Measurements from ENCODE around the gene BTRC.
"Not testable (repeated sequence)": the region's sequence is repeated elsewhere in the genome, so short reads cannot be mapped to it uniquely, and the experiment has no call there.

BTRC gene

DNA sequence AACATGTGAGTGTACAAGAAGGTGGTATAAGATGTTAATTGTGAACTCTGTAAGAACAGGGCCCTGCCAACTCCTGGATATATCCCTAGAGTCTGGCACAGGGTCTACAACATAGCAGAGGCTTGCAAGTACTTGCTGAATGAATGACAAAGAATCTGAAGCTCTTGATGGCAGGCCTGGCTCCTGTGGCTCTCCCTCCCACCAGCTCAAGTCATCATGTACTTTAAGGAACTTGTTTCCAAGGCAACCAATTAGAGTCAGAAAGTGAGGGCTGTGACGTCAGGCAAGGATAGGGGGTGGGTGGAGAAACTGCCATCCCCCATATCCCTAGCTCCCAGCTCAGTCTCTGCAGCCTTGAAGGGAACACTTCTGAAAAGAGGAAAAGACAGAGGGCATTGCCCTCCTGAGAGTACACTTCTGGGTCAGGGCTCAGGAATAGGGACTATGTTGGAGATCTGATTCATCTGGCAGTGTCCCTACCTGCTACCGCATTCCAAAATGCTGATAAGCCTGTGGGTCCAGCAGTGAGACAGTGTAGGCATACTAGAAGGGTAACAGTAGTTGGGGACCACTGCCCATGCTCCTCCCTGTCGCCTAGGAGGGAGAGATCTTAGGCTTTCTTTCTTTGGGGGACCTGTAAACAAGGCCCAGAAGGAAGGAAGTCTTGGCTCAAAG lies 34.6 kb upstream of the BTRC start:
- no peak overlapping the region for H3K4me3 ChIP-seq (ENCODE audit: low read depth, low read length)
- DNase-seq (ENCODE audit: low read depth) = peak; percentile 14
- TF ChIP-seq, protein P1, sequence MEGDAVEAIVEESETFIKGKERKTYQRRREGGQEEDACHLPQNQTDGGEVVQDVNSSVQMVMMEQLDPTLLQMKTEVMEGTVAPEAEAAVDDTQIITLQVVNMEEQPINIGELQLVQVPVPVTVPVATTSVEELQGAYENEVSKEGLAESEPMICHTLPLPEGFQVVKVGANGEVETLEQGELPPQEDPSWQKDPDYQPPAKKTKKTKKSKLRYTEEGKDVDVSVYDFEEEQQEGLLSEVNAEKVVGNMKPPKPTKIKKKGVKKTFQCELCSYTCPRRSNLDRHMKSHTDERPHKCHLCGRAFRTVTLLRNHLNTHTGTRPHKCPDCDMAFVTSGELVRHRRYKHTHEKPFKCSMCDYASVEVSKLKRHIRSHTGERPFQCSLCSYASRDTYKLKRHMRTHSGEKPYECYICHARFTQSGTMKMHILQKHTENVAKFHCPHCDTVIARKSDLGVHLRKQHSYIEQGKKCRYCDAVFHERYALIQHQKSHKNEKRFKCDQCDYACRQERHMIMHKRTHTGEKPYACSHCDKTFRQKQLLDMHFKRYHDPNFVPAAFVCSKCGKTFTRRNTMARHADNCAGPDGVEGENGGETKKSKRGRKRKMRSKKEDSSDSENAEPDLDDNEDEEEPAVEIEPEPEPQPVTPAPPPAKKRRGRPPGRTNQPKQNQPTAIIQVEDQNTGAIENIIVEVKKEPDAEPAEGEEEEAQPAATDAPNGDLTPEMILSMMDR (conservative IDR thresholded peaks at IDR 0.05; ENCODE audit: low read depth, low read length) = no peak

GRCh38 chr10:101321073-101321472 lies 32.9 kb upstream of the BTRC start:
- no peak for DNase-seq (ENCODE audit: low read depth)
- no peak overlapping the region for H3K4me3 ChIP-seq (ENCODE audit: low read depth, low read length)
- TF ChIP-seq, protein P1 (conservative IDR thresholded peaks at IDR 0.05; ENCODE audit: low read depth, low read length) = no peak

DNA sequence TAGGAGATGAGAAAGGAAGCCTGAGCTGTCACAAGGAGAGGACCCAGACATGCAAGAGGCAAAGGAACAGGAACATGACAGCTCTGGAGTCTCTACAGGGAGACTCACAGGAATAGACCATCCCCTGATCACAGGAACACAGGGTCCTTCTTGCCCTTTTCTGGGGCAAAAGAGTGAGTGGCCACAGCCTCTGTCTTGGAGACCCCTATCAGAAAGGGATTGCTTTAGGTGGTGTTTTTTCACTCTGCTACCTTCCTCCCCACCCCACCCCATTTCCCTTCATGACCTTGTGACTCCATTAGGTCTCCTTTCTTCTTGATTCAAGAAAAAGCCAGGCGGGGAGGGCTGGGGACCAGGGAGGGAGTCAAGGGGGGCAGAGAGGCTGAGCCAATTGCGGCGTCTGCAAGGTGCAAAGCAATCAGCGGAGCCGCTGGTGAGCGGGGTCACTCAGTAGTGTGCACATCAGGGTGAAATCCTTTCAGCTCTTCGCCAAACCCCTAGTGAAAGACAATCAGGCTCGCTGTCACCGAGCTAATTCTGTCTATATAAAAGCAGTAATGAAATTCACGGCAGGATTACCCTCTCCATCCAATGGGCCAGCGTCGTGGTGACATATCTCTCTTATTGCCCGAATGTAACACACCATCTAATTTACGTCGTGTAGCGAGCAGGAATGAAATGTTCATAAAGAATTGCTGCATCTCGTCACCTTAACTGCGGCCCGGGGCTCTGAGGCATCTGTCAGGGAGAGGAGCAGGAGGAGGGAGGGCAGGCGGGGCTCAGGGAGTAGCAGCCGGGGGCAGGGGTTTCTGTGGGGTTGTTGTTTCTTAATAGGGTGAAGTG lies 31.5 kb upstream of the BTRC start:
- no peak overlapping the region for H3K4me3 ChIP-seq (ENCODE audit: low read depth, low read length)
- DNase-seq (ENCODE audit: low read depth) = no peak
- TF ChIP-seq, protein P1 (conservative IDR thresholded peaks at IDR 0.05; ENCODE audit: low read depth, low read length) = no peak

- DNase-seq (ENCODE audit: low read depth) = no peak
- TF ChIP-seq, protein P1 (conservative IDR thresholded peaks at IDR 0.05; ENCODE audit: low read depth, low read length) = no peak
- no peak overlapping the region for H3K4me3 ChIP-seq (ENCODE audit: low read depth, low read length)
Observed at GRCh38 chr10:101323495-101323894, 30.5 kb upstream of the BTRC start.

- not testable (repeated sequence) for DNase-seq (ENCODE audit: low read depth); H3K4me3 ChIP-seq (ENCODE audit: low read depth, low read length)
Observed at GRCh38 chr10:101327454-101327853, 26.5 kb upstream of the BTRC start.

- TF ChIP-seq, protein P1 (conservative IDR thresholded peaks at IDR 0.05; ENCODE audit: low read depth, low read length) = no peak
- DNase-seq (ENCODE audit: low read depth) = no peak
- no peak overlapping the region for H3K4me3 ChIP-seq (ENCODE audit: low read depth, low read length)
Observed at GRCh38 chr10:101329341-101330032, 24.5 kb upstream of the BTRC start.

DNA sequence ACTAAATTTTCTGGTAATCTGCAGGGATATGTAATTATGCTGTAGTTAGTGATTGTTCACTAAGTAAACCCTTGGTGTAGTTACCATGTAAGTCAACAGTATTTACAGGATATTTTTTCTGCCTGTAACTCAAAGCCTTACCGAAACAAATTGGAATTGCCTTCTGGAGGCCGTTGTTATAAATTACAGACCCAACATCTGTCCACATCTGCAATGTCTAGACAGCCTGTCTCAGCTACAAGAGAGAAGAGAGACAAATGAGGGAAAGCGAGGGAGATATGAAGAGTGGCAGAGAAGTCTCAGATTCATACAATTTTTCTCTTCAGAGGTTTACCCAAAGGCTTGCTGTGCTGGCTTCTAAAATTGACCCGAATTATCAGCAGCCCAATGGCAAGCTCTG lies 23.7 kb upstream of the BTRC start:
- TF ChIP-seq, protein P1 (conservative IDR thresholded peaks at IDR 0.05; ENCODE audit: low read depth, low read length) = no peak
- DNase-seq (ENCODE audit: low read depth) = no peak
- H3K4me3 ChIP-seq (ENCODE audit: low read depth, low read length) = no peak overlapping the region

Data from choroid plexus epithelial cell (primary cell).